GM18858 (cell line): ENCODE data around the gene PCYT1A.

Experiments
- ATAC-seq: cut with Tn5 transposase; IDR thresholded peaks from one replicate; pipeline ENCODE4 v1.9.1; 2021; ENCODE audit not compliant: unreplicated experiment

The PCYT1A gene

GRCh38 chr3:196238612-196239560 lies 48.6 kb downstream of the PCYT1A start:
- ATAC-seq = no peak

- no peak for ATAC-seq
Observed at GRCh38 chr3:196237203-196237602, 50.3 kb downstream of the PCYT1A start.

- ATAC-seq = no peak
Observed at GRCh38 chr3:196236223-196236622, 51.3 kb downstream of the PCYT1A start.

- ATAC-seq = no peak
Observed at GRCh38 chr3:196235452-196236122, 51.9 kb downstream of the PCYT1A start.

- no peak for ATAC-seq
Observed at GRCh38 chr3:196232882-196233251, 54.7 kb downstream of the PCYT1A start.

- ATAC-seq = no peak
Observed at GRCh38 chr3:196232154-196232881, 55.2 kb downstream of the PCYT1A start.

GRCh38 chr3:196227629-196228493 lies 59.7 kb downstream of the PCYT1A start:
- ATAC-seq = no peak

GRCh38 chr3:196227121-196227561 lies 60.4 kb downstream of the PCYT1A start:
- no peak for ATAC-seq

- ATAC-seq = no peak
Observed at GRCh38 chr3:196225763-196226364, 61.7 kb downstream of the PCYT1A start.

- ATAC-seq = no peak
Observed at GRCh38 chr3:196225086-196225485, 62.4 kb downstream of the PCYT1A start.

- ATAC-seq = no peak
Observed at GRCh38 chr3:196222876-196223595, 64.5 kb downstream of the PCYT1A start.

GRCh38 chr3:196220991-196221390 lies 66.5 kb downstream of the PCYT1A start:
- no peak for ATAC-seq

GRCh38 chr3:196220587-196220986 lies 66.9 kb downstream of the PCYT1A start:
- no peak for ATAC-seq

- no peak for ATAC-seq
Observed at GRCh38 chr3:196219970-196220311, 67.6 kb downstream of the PCYT1A start.

GRCh38 chr3:196219194-196219969 lies 68.1 kb downstream of the PCYT1A start:
- ATAC-seq = no peak

GRCh38 chr3:196218155-196218712 lies 69.3 kb downstream of the PCYT1A start:
- ATAC-seq = no peak

- ATAC-seq = no peak
Observed at GRCh38 chr3:196217307-196218154, 70.0 kb downstream of the PCYT1A start.
